Stimulated activated CD4-positive, alpha-beta T cell treated with anti-CD3 and anti-CD28 coated beads, Interleukin-4, amount 100 ng/mL, for 48 hours (primary cell): ENCODE measurements around the gene SEC61A1.

ENCODE experiments used
- DNase-seq, 2 donors: peaks; one replicate each; pipeline ENCODE4 v3.0.0-alpha.2; 2020; ENCODE audit warnings: low read depth in 2 of 2

The SEC61A1 gene

DNA sequence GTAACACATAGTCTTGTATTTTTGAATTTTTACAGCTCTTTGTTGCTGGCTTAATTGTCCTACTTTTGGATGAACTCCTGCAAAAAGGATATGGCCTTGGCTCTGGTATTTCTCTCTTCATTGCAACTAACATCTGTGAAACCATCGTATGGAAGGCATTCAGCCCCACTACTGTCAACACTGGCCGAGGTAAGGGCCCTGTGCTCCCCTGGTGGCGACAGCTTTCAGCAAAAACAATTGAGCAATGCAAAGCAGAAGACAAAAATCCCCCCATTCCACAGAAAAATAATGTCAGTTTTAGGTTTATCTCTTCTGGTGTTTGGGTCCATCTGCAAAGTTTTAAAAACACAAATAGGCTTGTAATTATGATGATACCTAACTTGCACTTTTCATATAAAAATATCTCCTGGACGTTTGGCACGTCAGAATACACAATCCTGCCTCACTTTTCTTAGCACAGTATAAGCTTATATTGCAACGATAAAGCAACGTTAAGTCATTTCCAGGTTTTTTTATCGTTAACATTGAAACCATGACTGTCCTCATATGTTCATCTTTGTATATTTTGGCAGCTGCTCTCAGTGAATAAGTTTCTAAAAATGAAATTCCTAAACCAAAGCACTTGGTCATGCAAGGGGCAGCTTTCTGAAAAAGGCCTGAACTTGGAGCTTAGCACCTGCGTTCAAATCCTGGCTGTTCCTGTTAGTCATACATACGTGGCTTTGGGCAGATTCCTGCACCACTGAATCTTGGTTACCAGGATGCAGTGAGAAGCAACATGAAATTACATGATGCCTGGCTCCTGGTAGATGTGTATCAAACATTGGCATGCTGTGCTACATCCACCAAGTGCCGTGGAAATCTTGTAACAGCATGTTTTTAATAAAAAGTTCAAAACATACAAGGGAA is 8.5 kb downstream of the SEC61A1 start:
- DNase-seq: no peak

DNA sequence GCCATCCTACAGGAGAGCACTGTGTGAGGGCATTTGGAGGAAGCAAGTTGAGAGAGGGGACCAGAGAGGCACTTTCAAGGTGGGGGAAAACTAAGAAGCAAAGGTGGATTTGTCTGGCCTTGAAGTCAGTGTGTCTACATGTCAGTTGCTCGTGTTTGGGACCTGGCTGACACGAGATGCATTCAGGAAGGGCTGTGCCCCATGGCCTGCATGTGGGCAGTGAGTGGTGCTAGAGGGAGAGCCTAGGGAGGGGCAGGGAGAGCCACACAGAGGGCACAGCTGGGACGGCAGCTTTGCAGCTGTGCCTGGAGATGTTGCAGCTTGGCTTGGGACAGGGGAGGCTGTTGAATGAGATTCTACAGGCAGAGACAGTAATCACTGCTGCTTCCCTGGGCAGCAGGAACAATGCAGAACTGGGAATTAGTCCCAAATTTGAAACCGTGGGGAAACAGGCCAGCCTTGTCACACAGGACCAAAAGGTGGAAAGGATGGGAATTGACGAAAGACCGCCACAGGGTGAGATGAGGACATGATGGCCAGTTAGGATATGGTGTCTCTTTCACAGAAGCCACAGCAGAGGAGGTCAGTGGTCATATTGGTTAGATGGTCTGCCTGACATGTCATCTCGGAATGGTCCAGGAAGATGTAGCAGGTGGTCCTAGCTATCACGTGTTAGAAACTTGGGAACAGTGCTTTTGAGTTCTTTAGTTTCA is 10.0 kb downstream of the SEC61A1 start:
- no peak for DNase-seq

DNA sequence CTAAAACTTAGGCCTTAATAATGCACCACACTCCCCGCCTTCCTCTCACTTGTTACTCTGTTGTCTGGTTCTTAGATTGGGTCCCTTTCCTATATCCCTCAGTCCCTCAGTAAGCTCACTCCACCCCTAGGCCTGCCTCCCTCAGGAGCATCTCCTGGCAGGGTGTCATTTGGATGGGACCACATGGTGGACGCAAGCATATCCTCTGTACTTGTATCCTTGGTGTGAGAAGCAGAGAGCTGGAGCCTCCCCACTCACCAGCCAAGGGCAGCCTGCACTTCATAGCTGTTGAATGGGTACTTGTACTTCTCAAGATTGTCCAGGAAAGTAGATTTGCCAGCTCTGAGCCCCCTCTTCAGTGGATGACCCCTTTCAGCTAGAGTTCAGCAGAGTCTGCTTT is 11.6 kb downstream of the SEC61A1 start:
- no peak for DNase-seq

DNA sequence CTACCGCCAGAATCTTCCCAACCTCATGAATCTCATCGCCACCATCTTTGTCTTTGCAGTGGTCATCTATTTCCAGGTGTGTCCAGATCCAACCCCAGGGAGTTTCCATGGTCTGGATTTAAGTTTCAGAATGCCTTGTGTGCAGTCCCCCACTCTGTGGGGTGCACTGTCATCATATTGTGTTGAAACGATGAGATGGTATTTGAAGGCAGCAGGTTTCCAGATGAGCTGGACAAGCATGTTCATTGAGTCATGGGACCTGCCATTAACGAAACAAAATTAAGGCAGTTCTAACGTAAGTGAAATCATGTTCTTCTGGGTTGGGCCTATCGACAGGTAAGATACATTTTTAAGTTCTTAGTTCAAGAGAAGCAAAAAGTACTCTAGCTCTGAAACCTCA is 12.7 kb downstream of the SEC61A1 start:
- DNase-seq: no peak

DNA sequence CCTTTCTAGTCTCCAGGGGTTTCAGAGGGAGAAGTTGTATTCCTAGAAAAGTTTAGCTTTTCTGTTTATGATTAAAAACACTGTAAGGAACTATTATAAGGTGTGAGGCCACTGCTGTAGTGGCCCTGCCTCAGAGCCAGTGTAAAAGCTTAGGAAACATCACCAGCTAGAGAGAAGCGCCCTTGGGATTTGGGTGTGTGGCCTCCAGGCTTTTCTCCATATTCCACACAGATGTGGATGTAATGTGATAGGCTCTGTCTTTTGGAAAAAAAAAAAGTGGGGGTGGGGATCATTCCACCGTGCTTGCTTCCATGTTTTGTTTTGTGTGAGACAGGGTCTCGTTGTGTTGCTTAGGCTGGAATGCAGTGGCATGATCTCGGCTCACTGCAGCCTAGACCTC is 13.9 kb downstream of the SEC61A1 start:
- DNase-seq: no peak

DNA sequence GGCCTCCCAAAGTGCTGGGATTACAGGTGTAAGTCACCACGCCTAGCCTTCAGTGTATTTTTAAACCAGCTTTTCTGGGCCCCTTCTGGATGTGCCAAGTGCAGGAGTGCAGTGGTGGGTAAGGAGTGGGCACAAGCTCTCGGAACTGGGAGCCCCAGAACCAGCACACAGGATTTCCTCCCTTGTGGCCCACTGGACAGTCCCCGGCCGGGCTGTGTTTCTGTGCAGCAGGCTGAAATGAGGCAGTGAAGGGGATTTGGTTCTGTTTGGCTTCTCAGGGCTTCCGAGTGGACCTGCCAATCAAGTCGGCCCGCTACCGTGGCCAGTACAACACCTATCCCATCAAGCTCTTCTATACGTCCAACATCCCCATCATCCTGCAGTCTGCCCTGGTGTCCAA is 14.4 kb downstream of the SEC61A1 start:
- no peak for DNase-seq

DNA sequence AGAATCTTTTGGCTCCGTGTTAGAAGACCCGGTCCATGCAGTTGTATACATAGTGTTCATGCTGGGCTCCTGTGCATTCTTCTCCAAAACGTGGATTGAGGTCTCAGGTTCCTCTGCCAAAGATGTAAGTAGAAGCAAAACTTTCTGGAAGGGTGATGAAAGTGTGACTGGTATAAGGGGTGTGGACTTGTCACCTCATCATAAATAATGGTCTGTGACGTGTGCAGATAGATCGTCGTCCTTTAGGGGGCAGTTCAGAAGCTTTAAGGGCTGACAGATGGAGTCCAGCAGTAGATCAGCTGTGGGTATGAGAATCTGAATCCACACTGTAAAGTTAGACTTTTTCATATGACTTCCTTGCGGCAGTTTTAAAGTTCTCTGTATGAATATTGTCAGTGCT is 15.3 kb downstream of the SEC61A1 start:
- no peak for DNase-seq

DNA sequence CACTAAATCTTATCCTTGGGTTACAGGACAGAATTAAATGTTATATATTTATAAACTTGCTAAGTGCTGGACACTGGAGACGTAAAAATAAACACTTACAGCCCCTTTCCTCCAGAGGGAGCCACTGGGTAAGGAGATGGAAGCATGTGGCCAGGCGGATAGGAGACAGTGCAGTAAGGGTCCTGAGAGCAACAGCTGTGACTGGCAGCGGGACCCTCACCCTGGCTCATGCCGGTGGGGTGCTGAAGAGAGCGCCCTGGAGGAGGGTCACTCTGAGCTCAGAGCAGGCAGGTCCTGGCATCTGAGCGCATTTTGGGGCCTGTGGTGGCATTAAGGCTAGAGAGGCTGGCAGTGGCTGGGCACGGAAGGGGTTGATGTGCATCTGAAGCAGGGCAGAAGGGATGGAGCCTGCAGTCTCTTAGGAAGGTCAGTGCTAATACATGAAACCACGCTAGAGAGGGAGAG is 16.0 kb downstream of the SEC61A1 start:
- no peak for DNase-seq

DNA sequence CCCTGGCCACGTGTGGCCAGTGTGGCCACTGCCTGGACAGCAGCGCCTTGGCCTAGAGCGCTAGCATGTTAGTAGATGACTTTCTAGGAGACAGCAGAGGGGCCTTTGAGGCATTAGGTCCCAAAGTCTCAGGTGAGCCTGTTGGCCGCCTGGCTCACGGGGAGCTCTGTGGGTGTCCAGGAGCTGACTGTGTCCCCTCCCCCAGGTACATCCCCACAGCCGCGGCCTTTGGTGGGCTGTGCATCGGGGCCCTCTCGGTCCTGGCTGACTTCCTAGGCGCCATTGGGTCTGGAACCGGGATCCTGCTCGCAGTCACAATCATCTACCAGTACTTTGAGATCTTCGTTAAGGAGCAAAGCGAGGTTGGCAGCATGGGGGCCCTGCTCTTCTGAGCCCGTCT is 17.0 kb downstream of the SEC61A1 start:
- DNase-seq: no peak

DNA sequence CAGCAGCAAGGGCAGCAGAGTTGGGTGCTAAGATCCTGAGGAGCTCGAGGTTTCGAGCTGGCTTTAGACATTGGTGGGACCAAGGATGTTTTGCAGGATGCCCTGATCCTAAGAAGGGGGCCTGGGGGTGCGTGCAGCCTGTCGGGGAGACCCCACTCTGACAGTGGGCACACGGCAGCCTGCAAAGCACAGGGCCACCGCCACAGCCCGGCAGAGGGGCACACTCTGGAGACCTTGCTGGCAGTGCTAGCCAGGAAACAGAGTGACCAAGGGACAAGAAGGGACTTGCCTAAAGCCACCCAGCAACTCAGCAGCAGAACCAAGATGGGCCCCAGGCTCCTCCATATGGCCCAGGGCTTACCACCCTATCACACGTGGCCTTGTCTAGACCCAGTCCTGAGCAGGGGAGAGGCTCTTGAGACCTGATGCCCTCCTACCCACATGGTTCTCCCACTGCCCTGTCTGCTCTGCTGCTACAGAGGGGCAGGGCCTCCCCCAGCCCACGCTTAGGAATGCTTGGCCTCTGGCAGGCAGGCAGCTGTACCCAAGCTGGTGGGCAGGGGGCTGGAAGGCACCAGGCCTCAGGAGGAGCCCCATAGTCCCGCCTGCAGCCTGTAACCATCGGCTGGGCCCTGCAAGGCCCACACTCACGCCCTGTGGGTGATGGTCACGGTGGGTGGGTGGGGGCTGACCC is 18.8 kb downstream of the SEC61A1 start:
- DNase-seq: no peak

DNA sequence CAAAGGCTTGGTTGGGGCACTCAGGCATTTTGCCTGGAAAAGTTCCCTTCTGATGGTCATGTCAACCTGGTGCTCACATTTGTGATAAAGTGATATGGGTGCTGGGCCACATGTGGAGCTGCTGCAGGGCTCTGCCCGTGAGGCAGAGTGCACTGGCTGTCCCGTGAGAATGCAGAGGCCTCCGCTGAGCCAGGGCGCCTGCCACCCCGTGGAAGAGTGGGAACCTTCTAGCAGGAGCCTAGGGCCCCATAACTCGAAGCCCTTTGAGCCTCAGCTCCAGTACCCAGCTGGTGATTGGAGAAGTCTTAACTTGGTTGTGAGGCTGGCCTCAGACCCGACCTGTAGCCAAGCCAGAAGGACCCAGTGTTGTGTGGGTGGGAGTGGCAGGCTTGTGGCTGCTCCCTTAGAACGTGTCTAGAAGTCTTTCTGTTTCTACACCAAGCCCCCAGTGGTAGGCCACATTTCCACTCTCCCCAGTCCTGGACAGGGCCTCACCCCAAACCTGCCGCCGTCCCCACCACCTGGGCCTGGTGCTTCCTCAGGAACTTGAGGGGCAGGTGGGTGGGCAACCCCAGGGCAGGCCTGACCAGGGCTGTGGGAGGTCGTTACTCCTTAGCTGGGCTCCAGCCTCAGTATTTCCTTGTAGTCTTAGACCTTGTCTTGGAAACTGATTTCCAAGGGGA is 19.7 kb downstream of the SEC61A1 start:
- DNase-seq: no peak

DNA sequence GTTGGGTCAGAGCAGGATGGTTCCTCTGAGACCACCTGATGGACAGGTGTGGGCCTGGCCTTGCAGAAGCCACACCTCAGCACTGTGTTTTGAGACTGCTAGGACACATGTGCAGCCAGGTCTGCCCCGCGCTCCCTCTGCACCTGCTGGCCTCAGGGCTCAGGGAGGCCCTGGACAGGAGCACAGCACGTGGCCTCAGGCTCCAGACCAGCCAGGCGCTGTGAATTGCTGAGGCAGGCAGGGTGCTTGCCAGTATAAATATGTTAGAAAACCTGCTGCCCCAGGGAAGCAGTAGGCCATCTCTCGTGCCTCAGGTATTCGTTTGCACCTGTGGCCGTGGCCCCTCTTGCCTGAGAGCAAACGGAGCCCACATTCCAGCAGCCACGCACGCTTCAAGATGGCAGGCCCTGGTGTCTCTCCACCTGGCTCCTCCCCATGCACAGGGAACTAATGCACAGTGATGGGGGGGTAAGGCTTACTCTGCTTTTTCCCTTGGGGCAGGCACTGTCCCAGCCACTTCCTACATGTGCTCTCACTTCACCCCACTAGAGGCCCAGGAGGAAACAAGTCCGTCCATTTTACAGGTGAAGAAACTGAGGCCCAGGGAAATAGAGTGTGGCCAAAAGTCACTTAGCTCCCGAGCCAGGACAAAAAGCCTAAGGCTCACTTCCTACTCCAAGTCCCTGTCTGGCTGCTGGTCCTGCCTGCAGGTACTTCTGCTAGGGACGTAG is 20.4 kb downstream of the SEC61A1 start:
- DNase-seq: no peak

DNA sequence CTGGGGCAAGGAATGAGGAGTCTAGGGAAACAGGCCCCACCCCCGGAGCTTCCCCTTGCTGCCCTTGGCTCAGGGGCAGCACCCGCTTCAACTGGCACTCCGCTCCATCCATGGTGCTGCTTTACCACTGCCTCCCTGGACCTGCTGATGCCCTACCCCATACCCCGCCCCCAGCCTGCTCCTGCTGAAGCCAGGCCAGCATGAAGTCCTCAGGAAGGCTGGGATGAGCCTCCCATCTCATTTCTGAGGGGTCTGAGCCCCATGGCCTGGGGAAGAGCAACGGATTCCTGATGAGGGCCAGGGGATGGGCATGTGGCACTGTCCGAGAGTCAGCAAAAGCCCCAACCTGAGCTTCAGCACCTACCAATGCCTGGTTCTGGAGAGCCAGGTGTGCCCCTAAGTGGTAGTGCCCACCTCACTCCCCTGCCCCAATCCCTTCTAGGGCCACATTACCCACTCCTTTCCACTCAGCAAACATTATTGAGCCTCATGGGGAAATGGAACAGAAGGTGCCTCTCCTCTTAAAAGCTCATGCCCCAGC is 21.0 kb downstream of the SEC61A1 start:
- DNase-seq: no peak

DNA sequence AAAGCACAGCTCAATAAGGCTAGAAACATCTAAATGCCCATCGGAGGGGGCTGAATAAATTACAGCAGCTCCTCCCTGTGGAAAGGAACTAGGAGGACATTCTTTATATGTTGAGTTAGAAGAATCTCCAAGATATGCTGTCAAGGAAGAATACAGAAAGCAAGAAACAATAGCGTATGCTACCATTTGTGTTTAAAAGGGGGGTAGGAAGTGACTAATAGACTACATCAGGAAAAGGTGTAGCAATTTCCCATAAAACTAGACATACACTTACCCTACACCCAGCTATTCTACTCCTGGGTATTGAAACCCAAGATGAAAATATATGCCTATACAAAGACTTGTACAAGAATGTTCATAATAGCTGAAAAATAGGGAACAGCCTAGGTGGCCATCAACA is 21.6 kb downstream of the SEC61A1 start:
- DNase-seq: no peak

DNA sequence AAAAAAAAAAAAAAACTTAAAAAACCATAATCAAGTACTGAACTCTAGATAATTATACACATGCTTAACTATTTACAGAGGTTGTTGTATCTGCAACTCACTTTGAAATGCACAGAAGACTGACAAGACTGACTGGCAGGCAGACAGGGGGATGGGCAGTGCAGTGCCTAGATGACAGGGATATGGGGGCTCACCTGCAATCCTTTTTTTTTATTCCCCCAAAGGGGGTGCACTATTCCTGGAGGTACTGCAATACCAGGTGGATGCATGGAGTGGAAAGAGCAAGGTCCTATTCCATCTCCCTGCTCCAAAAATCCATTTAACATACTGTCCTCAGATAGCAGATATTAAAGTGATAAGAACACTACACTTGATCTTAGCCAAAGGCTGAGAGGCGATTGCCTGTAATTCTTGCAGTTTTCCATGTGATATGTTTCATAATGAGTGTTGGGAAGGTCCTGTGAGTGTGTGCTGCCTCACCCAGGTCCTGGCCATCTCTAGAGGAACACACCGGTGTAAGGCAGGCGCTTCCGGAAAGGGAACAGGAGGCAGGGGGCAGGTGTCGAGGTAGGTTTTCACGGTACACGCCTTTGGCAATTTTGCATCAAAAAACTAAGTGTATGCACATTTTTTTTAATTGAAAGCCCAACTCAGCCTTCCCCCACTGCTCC is 22.7 kb downstream of the SEC61A1 start:
- DNase-seq: no peak

DNA sequence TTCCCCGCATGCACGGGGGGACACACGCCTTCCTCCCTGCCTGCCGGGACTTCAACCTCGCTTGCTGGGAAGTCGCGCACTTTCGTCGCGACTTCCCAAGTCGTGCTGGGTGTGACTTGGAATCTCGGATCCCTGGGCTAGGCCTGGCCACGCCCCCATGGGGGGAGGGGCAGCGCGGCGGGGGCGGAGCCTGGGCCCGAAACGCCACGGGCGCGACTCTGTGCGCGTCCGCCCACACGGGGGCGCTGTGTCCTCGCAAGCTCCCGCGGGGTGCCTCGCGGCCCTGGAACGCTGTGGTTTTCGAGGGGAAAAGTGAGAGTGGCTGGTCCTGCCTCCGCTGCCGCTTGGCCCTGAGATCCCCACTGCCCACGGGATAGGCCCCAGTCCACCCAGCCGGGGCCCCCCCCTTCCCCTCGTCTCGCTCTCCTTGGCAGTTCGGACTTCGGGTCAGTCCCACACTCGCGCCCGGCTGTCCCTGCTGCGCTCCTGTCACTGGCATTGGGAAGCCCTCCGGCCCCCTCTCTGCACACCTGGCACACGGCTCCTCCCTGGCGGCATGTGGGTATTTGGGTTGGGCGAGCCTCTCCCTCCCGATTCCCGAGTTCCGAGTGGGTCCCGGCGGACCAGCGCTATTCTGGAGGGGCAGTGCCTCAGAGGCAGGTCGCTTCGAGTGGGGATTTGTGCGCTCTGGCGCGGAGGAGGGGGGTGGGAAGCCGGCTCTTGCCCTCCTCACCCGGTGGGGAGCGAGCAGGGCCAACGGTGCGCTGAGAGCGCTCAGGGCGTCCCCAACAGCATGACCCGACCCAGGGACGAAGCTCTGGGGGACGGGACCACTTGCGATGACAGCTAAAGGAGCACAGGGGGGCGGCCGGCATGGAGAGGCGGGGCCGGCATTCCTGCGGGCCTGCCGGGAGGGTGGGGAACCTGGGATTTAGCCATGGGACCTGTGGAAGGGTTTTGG is 23.6 kb downstream of the SEC61A1 start:
- DNase-seq: peak; percentile 74 to 80

DNA sequence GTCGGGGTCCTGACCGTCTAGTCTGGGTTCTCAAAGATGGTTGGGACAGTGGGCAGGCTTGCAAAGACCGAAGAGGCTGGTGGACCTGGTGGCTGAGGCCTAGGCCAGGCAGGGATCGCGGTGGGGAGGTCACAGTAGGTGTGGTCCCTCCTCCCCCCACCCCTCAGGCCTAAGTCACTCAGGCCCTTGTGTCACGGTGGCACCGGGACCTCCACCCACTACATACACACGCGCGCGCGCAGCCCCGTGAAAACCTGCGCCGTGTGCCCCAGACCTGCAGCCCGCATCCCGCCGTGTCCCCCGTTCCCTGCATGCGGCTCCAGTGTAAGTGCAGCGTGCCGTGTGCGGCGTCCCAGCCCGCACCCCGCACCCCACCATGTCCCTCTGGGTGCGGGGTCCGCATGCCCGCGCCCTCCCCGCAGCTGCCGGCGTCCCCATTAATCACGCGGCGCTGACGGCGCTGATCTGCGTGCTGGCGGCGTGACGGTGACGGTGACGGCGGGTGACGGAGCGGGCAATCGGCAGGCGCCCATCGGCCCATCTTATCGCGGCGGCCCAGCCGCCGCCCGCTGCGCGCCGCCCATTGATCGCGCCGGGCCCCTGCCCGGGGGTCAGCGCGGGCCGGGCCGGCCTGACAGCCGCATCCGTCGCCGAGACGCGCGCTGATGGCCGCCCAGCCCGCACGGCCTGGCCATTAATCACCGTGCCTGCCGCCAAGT is 24.4 kb downstream of the SEC61A1 start:
- peak in 1 of 2 donors; percentile 38 for DNase-seq

DNA sequence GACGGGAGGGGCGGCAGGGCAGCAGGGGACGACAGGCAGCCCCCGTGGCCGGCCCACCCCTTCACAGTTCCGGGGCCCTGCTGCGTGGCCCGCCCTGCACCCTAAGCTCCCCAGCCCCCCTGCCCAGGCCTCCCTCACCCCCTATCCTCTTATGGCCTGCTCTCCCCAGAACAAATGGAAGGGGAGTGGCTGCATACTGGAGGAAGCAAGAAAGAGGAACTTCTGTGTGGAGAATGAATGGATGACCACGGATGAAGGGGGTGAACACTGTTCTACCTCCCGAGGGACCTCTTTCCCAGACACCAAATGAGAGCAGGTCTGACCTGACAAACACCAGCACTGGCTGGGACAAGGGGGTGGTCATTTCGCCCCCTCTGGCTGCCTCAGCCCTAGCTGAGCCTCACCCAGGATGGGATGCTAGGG is 25.0 kb downstream of the SEC61A1 start:
- DNase-seq: no peak
